Spleen (tissue), 7 donors: ENCODE measurements around the gene GALNT12.

Experiments
- POLR2AphosphoS5 ChIP-seq, 3 donors: sonication (generic); formaldehyde crosslinking; IDR thresholded peaks; one replicate each; pipeline ENCODE4 v1.5.1; 2017; ENCODE audit warnings: antibody characterized with exemption in 3 of 3
- TF ChIP-seq, protein P1 (sequence below), 11 experiments: fragments of 200-600 bp in 7 of 11; fragments of 450-650 bp in 4 of 11; sonication (generic) in 4 of 11; IDR thresholded peaks in 8 of 11; conservative IDR thresholded peaks in 3 of 11; 1 replicate in 7 of 11; 2 replicates in 4 of 11; pipeline versions ENCODE4 v1.4.0 to v1.8.0; 2016 to 2021; ENCODE audit warnings: antibody characterized with exemption in 11 of 11, inconsistent platforms in 4 of 11, mild to moderate bottlenecking in 1 of 11
- donor health status: DM: no; HTN: no; CAD: no; lungs with moderate emphysema.
- donor health status: DM: no; HTN: no; CAD: no.
- donor health status: DM: no; HTN: no; CAD: no.

DNA sequence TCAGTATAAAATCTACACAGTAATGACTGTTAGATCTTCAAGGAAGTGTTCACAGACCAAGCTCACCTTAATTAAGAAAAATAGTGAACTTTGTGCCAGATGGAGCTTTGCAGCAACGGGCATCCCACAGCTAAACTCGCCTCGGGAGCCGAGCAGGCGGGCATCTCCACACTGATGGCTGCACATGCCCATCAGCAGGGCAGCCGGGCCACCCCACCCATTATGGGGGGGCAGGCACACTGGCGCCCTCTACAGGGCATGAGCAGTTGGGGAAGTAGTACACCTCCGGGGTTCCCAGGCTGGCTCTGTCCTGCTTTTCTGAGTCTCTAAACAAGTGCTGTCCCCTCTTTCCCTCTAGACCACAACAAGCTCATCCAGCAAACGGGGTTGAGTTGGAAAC, 32.7 kb upstream of the GALNT12 start:
- TF ChIP-seq, protein P1, sequence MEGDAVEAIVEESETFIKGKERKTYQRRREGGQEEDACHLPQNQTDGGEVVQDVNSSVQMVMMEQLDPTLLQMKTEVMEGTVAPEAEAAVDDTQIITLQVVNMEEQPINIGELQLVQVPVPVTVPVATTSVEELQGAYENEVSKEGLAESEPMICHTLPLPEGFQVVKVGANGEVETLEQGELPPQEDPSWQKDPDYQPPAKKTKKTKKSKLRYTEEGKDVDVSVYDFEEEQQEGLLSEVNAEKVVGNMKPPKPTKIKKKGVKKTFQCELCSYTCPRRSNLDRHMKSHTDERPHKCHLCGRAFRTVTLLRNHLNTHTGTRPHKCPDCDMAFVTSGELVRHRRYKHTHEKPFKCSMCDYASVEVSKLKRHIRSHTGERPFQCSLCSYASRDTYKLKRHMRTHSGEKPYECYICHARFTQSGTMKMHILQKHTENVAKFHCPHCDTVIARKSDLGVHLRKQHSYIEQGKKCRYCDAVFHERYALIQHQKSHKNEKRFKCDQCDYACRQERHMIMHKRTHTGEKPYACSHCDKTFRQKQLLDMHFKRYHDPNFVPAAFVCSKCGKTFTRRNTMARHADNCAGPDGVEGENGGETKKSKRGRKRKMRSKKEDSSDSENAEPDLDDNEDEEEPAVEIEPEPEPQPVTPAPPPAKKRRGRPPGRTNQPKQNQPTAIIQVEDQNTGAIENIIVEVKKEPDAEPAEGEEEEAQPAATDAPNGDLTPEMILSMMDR (IDR thresholded peaks at IDR 0.05 in 8 of 11, conservative IDR thresholded peaks at IDR 0.05 in 3 of 11) = peak in 5 of 11 experiments; percentile 20 to 48 (median 42)
- no peak for TF ChIP-seq POLR2AphosphoS5 (IDR thresholded peaks at IDR 0.05)
